B cell (primary cell): ENCODE results near the gene PRRG1.

Experiments
- EZH2 ChIP-seq: IDR thresholded peaks from 2 replicates; pipeline ENCODE4 v1.6.1; 2012; ENCODE audit warnings: borderline replicate concordance, low read depth, mild to moderate bottlenecking, moderate library complexity, low read length; ENCODE audit not compliant: insufficient read depth, poor library complexity, severe bottlenecking
- TF ChIP-seq, protein P1 (sequence below): fragments of 200-600 bp; IDR thresholded peaks from one replicate; pipeline ENCODE4 v1.8.0; 2022; ENCODE audit warnings: antibody characterized with exemption, mild to moderate bottlenecking

DNA sequence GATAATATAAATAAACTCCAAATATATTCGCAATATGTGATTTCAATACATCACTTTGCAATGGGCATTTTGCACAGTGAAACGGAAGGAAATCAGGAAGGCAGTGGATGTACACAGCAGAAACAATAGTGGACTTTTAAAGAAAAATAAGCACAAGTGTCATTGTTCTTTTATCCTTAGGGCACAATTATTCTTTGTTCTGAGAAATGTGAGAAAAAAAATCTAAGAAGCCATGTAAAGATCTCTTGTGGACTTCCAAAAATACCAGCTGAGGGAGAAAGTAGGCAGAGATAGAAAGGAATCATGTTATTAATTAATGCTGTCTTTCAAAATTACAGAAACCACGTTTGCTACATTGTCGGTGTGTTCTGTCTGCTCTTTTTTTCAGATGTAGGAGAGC, 17.6 kb upstream of the PRRG1 start:
- TF ChIP-seq, protein P1, sequence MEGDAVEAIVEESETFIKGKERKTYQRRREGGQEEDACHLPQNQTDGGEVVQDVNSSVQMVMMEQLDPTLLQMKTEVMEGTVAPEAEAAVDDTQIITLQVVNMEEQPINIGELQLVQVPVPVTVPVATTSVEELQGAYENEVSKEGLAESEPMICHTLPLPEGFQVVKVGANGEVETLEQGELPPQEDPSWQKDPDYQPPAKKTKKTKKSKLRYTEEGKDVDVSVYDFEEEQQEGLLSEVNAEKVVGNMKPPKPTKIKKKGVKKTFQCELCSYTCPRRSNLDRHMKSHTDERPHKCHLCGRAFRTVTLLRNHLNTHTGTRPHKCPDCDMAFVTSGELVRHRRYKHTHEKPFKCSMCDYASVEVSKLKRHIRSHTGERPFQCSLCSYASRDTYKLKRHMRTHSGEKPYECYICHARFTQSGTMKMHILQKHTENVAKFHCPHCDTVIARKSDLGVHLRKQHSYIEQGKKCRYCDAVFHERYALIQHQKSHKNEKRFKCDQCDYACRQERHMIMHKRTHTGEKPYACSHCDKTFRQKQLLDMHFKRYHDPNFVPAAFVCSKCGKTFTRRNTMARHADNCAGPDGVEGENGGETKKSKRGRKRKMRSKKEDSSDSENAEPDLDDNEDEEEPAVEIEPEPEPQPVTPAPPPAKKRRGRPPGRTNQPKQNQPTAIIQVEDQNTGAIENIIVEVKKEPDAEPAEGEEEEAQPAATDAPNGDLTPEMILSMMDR = no peak
- TF ChIP-seq EZH2 = no peak
